Caco-2 (cell line): ENCODE measurements around the gene MCM3. TPM values are rescaled to one million over a fixed set of nuclear protein-coding genes. Genes with fewer than 3 reads are reported as not detected.

Source experiments
- BruUV-seq: library from RNA; stranded (reverse); fragments of 400-500 nt; replicated peaks from 2 replicates; lab custom pipeline; 2021; lab: Mats Ljungman, UMichigan
- CTCF ChIA-PET: fragments of 300-600 bp; sonication (Branson Sonifier 250); formaldehyde crosslinking; loops from one replicate; lab custom pipeline; 2022; ENCODE audit warnings: antibody characterized with exemption; lab: Charles Lee
- POLR2A ChIA-PET: fragments of 300-600 bp; sonication (Branson Sonifier 250); formaldehyde crosslinking; loops from one replicate; lab custom pipeline; 2022; ENCODE audit warnings: antibody characterized with exemption; lab: Charles Lee
- DNase-seq, 2 experiments: peaks; one replicate each; pipeline versions ENCODE4 v3.0.0 to v3.0.0-alpha.2; 2020 to 2022
- H3K27me3 ChIP-seq: replicated peaks from 2 replicates; pipeline ENCODE4 v1.6.0; 2011; ENCODE audit warnings: low read length; ENCODE audit not compliant: control insufficient read depth, insufficient read depth
- H3K36me3 ChIP-seq: 2 replicates; pipeline ENCODE4 v1.5.1; 2011; ENCODE audit warnings: low read length; ENCODE audit not compliant: control insufficient read depth, insufficient read depth
- H3K4me1 ChIP-seq: fragments of 250-450 bp; sonication (Bioruptor Pico); 2 replicates; pipeline ENCODE4 v1.5.1; 2020; ENCODE audit warnings: mild to moderate bottlenecking
- H3K4me3 ChIP-seq: 2 replicates; pipeline ENCODE4 v1.5.1; 2011; ENCODE audit warnings: low read depth, mild to moderate bottlenecking, control low read depth, low read length
- H3K9me3 ChIP-seq: fragments of 250-450 bp; sonication (Bioruptor Pico); 2 replicates; pipeline ENCODE4 v1.5.1; 2020; ENCODE audit warnings: mild to moderate bottlenecking, moderate library complexity
- H3K27ac Mint-ChIP-seq: one replicate; pipeline ENCODE4 v1.8.0; 2022; ENCODE audit warnings: mixed read lengths; ENCODE audit not compliant: unreplicated experiment
- H3K27me3 Mint-ChIP-seq: one replicate; pipeline ENCODE4 v1.8.0; 2022; ENCODE audit warnings: mixed read lengths; ENCODE audit not compliant: insufficient read depth, unreplicated experiment
- H3K36me3 Mint-ChIP-seq: one replicate; pipeline ENCODE4 v1.8.0; 2022; ENCODE audit warnings: mild to moderate bottlenecking, mixed read lengths; ENCODE audit not compliant: insufficient read depth, unreplicated experiment
- H3K4me1 Mint-ChIP-seq: one replicate; pipeline ENCODE4 v1.8.0; 2022; ENCODE audit warnings: low read depth, mixed read lengths; ENCODE audit not compliant: unreplicated experiment
- H3K4me3 Mint-ChIP-seq: one replicate; pipeline ENCODE4 v1.8.0; 2022; ENCODE audit warnings: mild to moderate bottlenecking, moderate library complexity, mixed read lengths; ENCODE audit not compliant: unreplicated experiment
- H3K9me3 Mint-ChIP-seq: one replicate; pipeline ENCODE4 v1.8.0; 2022; ENCODE audit warnings: mixed read lengths; ENCODE audit not compliant: unreplicated experiment
- CTCF ChIP-seq, 2 experiments: fragments of 200-600 bp in 1 of 2; IDR thresholded peaks; 1 replicate in 1 of 2; 2 replicates in 1 of 2; pipeline versions ENCODE4 v1.5.1 to v1.8.0; 2011 to 2022; ENCODE audit warnings: antibody characterized with exemption in 1 of 2, control low read depth in 1 of 2, inconsistent platforms in 1 of 2, low read depth in 1 of 2, low read length in 1 of 2, mild to moderate bottlenecking in 1 of 2, moderate library complexity in 1 of 2; ENCODE audit not compliant: insufficient read depth in 1 of 2, severe bottlenecking in 1 of 2, unreplicated experiment in 1 of 2
- intact Hi-C: fragments of 100-400 bp; cut with micrococcal nuclease; formaldehyde crosslinking; loops from one replicate; pipeline ENCODE4 v1.10.0; 2022; ENCODE audit not compliant: unreplicated experiment
- total RNA-seq: library from RNA; stranded (reverse); gene quantifications from 2 replicates; pipeline ENCODE4 v1.2.3, GENCODE V29; 2022

MCM3 gene
- total RNA-seq, 1 experiment from 2014 or later: 151 TPM

- intact Hi-C loops: no loop called here
- BruUV-seq: no TSS peak
- Histone ChIP-seq H3K4me1 (no peaks in the 10 kb centered on the region; the same call in 1 of the 2 replicates), H3K4me3 (no peak overlapping the region), H3K36me3 (no peaks in the 10 kb centered on the region), H3K27me3 (no peaks in the 10 kb centered on the region), H3K9me3 (no peaks in the 10 kb centered on the region)
- no peak for DNase-seq
- no peaks in the 10 kb centered on the region for H3K27me3 Mint-ChIP-seq
- ChIA-PET POLR2A (no interaction called here), CTCF (no interaction called here)
- TF ChIP-seq CTCF (IDR thresholded peaks at IDR 0.05; ENCODE audit: insufficient read depth in 1 of 2, low read depth in 1 of 2, low read length in 1 of 2, severe bottlenecking in 1 of 2, unreplicated experiment in 1 of 2): no peak
- H3K4me3 Mint-ChIP-seq: no peak overlapping the region
- H3K36me3 Mint-ChIP-seq: peaks cover 5% of the 10 kb centered on the region
- peaks cover 10% of the 10 kb centered on the region for H3K4me1 Mint-ChIP-seq
- H3K9me3 Mint-ChIP-seq: no peaks in the 10 kb centered on the region
- no peak overlapping the region for H3K27ac Mint-ChIP-seq
Observed at GRCh38 chr6:52254731-52255378, 29.7 kb downstream of the MCM3 start.

GRCh38 chr6:52253494-52253893 is 31.0 kb downstream of the MCM3 start:
- H3K9me3 ChIP-seq: no peaks in the 10 kb centered on the region
- Mint-ChIP-seq H3K27ac (no peak overlapping the region), H3K27me3 (no peaks in the 10 kb centered on the region), H3K9me3 (no peaks in the 10 kb centered on the region), H3K36me3 (no peaks in the 10 kb centered on the region), H3K4me1 (peaks cover 15% of the 10 kb centered on the region), H3K4me3 (no peak overlapping the region)
- peaks cover 12% of the 10 kb centered on the region for H3K4me1 ChIP-seq
- intact Hi-C loops: no loop called here
- no peak for TF ChIP-seq CTCF (IDR thresholded peaks at IDR 0.05; ENCODE audit: insufficient read depth in 1 of 2, low read depth in 1 of 2, low read length in 1 of 2, severe bottlenecking in 1 of 2, unreplicated experiment in 1 of 2)
- H3K4me3 ChIP-seq: no peak overlapping the region
- POLR2A ChIA-PET: no interaction called here
- DNase-seq: no peak
- no peaks in the 10 kb centered on the region for H3K36me3 ChIP-seq
- no peaks in the 10 kb centered on the region for H3K27me3 ChIP-seq
- CTCF ChIA-PET: no interaction called here
- BruUV-seq: no TSS peak

GRCh38 chr6:52251113-52251512 is 33.4 kb downstream of the MCM3 start:
- Histone ChIP-seq H3K4me1 (peaks cover 14% of the 10 kb centered on the region), H3K27me3 (no peaks in the 10 kb centered on the region), H3K36me3 (no peaks in the 10 kb centered on the region), H3K9me3 (no peaks in the 10 kb centered on the region), H3K4me3 (no peak overlapping the region)
- ChIA-PET CTCF (no interaction called here), POLR2A (no interaction called here)
- Mint-ChIP-seq H3K27ac (no peak overlapping the region), H3K9me3 (no peaks in the 10 kb centered on the region), H3K4me1 (peaks cover 17% of the 10 kb centered on the region), H3K4me3 (no peak overlapping the region), H3K27me3 (no peaks in the 10 kb centered on the region), H3K36me3 (no peaks in the 10 kb centered on the region)
- TF ChIP-seq CTCF (IDR thresholded peaks at IDR 0.05; ENCODE audit: insufficient read depth in 1 of 2, low read depth in 1 of 2, low read length in 1 of 2, severe bottlenecking in 1 of 2, unreplicated experiment in 1 of 2): no peak
- no TSS peak for BruUV-seq
- intact Hi-C loops: no loop called here
- DNase-seq: no peak
